HL-60 (cell line): ENCODE measurements around the gene GPN1.

Source experiments
- DNase-seq, 2 experiments: peaks; one replicate each; pipeline ENCODE4 v3.0.0-alpha.2; 2010 to 2020; ENCODE audit warnings: low read depth in 1 of 2, low spot score in 1 of 2
- H3K27ac ChIP-seq: fragments of 250-450 bp; sonication (Bioruptor Pico); replicated peaks from 2 replicates; pipeline ENCODE4 v1.5.1; 2020; ENCODE audit warnings: mild to moderate bottlenecking, moderate library complexity
- H3K27me3 ChIP-seq: fragments of 250-450 bp; sonication (Bioruptor Pico); 2 replicates; pipeline ENCODE4 v1.5.1; 2021; ENCODE audit warnings: mild to moderate bottlenecking, moderate library complexity; ENCODE audit not compliant: insufficient read depth, poor library complexity, severe bottlenecking
- H3K4me3 ChIP-seq: replicated peaks from 2 replicates; pipeline ENCODE4 v1.5.1; 2011; ENCODE audit warnings: mild to moderate bottlenecking, control low read depth, low read length; ENCODE audit not compliant: insufficient read depth
- GABPA ChIP-seq: IDR thresholded peaks from 2 replicates; pipeline ENCODE4 v1.6.1; 2012; ENCODE audit warnings: low read depth
- POLR2AphosphoS5 ChIP-seq: IDR thresholded peaks from 2 replicates; pipeline ENCODE4 v1.6.1; 2012; ENCODE audit warnings: low read depth
- SPI1 ChIP-seq: IDR thresholded peaks from 2 replicates; pipeline ENCODE4 v1.6.1; 2012; ENCODE audit warnings: low read depth, mild to moderate bottlenecking, borderline replicate concordance
- TF ChIP-seq, protein P1 (sequence below): IDR thresholded peaks from 2 replicates; pipeline ENCODE4 v1.6.1; 2012; ENCODE audit warnings: low read depth; ENCODE audit not compliant: insufficient replicate concordance
- TF ChIP-seq, protein P2 (sequence below): IDR thresholded peaks from one replicate; pipeline ENCODE4 v1.5.1; 2011; ENCODE audit warnings: low read length, control low read depth, inconsistent platforms; ENCODE audit not compliant: insufficient read depth

GPN1 gene

DNA sequence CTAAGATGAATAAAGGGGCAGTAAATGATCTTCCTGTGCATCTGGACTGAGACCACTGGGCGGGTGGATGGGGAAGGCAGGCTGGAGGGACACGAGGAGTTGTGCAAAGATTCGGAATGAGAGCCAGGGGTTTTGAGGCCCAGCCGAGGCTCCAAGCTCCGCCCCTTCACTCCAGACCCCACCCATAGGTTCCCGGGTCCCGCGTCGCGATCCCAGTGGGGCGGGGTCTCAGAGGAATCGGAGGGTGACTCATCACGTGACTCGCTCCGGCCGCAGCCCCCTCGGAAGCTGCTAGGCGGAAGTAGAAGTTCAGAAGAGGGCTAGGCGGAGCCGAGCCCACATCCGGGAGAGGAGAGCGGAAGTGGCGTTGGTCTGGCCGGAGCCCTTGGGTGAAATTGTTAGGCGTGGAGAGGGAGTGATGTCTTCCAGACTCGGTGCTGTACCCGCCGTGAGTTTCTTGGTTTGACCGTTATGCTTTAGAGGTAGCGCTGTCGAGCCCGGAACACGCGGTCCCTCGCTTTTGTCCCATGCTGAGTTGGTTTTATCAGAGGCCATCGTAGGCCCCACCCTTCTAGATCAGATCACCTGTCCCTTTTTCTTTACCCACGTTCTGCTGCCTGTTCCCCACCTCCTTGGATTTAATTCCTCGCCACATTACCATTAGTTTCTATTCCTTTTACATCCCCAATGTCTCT is 46.0 kb upstream of the GPN1 start, which contains the start of gene ZNF512:
ZNF512 (plus strand) TSS at position 348 of the 695 bp plus-strand sequence; CDS start at position 419, 71 bp downstream.
- peak; percentile 91 to 94 for DNase-seq
- TF ChIP-seq, protein P1, sequence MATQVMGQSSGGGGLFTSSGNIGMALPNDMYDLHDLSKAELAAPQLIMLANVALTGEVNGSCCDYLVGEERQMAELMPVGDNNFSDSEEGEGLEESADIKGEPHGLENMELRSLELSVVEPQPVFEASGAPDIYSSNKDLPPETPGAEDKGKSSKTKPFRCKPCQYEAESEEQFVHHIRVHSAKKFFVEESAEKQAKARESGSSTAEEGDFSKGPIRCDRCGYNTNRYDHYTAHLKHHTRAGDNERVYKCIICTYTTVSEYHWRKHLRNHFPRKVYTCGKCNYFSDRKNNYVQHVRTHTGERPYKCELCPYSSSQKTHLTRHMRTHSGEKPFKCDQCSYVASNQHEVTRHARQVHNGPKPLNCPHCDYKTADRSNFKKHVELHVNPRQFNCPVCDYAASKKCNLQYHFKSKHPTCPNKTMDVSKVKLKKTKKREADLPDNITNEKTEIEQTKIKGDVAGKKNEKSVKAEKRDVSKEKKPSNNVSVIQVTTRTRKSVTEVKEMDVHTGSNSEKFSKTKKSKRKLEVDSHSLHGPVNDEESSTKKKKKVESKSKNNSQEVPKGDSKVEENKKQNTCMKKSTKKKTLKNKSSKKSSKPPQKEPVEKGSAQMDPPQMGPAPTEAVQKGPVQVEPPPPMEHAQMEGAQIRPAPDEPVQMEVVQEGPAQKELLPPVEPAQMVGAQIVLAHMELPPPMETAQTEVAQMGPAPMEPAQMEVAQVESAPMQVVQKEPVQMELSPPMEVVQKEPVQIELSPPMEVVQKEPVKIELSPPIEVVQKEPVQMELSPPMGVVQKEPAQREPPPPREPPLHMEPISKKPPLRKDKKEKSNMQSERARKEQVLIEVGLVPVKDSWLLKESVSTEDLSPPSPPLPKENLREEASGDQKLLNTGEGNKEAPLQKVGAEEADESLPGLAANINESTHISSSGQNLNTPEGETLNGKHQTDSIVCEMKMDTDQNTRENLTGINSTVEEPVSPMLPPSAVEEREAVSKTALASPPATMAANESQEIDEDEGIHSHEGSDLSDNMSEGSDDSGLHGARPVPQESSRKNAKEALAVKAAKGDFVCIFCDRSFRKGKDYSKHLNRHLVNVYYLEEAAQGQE, result peak; percentile 28
- TF ChIP-seq POLR2AphosphoS5, result peak; percentile 29; the same call in 1 of the 2 replicates
- TF ChIP-seq, protein P2, sequence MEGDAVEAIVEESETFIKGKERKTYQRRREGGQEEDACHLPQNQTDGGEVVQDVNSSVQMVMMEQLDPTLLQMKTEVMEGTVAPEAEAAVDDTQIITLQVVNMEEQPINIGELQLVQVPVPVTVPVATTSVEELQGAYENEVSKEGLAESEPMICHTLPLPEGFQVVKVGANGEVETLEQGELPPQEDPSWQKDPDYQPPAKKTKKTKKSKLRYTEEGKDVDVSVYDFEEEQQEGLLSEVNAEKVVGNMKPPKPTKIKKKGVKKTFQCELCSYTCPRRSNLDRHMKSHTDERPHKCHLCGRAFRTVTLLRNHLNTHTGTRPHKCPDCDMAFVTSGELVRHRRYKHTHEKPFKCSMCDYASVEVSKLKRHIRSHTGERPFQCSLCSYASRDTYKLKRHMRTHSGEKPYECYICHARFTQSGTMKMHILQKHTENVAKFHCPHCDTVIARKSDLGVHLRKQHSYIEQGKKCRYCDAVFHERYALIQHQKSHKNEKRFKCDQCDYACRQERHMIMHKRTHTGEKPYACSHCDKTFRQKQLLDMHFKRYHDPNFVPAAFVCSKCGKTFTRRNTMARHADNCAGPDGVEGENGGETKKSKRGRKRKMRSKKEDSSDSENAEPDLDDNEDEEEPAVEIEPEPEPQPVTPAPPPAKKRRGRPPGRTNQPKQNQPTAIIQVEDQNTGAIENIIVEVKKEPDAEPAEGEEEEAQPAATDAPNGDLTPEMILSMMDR, result no peak
- TF ChIP-seq SPI1, result peak; percentile 88
- peak; percentile 84 for TF ChIP-seq GABPA
- peak within 1 kb of the TSS; percentile 56 for H3K27ac ChIP-seq
- H3K27me3 ChIP-seq, result no peaks in the 10 kb centered on the region
- peak within 1 kb of the TSS; percentile 80 for H3K4me3 ChIP-seq

DNA sequence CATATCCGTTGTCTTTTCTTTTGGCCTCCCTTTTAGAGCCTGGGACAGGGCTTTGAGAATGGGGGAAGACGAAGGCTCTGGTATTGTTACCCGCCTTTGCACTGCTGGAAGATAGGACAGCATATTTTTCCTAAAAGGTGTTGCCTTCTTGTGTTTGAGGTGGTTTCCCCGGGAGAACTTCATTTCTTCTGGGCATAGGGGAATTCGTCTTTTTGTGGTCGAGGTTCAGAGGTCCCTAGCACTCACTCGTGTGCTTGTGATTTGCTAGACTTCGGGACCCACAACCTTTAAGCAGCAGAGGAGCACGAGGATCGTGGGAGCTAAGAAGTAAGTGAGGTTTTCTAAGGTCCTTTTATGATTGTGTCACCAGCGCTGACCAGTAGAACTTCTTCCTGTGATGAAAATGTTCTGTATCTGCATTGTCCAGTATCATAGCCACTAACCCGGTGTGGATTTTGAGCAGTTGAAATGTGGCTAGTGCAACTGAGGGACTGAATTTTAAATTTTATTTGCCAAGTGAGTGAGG is 45.4 kb upstream of the GPN1 start:
- peak in 1 of 2 experiments; percentile 35 for DNase-seq

DNA sequence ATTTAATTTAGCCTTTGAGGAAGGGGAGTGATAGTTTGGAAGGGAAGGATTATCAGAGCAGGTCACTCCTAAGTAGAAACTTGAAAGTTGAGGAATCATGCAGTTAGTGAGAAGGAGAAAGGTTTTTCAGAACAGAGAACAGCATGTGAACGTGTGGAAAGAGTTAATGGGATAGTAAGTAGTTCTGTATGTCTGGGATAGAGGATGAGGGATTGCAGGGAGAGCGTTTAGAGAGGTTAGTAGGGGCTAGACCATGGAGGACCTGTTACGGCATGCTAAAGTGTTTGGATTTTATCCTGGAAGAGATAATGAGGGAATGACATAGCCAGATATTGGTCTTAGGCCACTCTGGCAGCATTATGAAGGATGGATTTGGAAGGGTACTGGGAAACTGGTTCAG is 44.3 kb upstream of the GPN1 start:
- Histone ChIP-seq H3K27me3 (no peaks in the 10 kb centered on the region), H3K27ac (no peak overlapping the region), H3K4me3 (peak overlapping the region; percentile 80)
- no peak for DNase-seq
- TF ChIP-seq, protein P2, result no peak
- no peak for TF ChIP-seq SPI1
- no peak for TF ChIP-seq GABPA
- TF ChIP-seq, protein P1, result no peak
- no peak for TF ChIP-seq POLR2AphosphoS5

More for the DNA sequence above, 45.4 kb upstream of the GPN1 start:
- Histone ChIP-seq H3K4me3 (peak overlapping the region; percentile 80), H3K27ac (peak overlapping the region; percentile 56), H3K27me3 (no peaks in the 10 kb centered on the region)
- TF ChIP-seq POLR2AphosphoS5 (no peak), SPI1 (no peak), GABPA (no peak)
- TF ChIP-seq, protein P1, result no peak
- TF ChIP-seq, protein P2, result no peak
